ENCODE results near the gene SLC25A21.

GRCh38 chr14:37202812-37203211 is 30.4 kb upstream of the SLC25A21 start:
- TF ChIP-seq POLR2AphosphoS5 (IDR thresholded peaks at IDR 0.05) (no peak), POLR2A (IDR thresholded peaks at IDR 0.05) (no peak)
